NCI-H1105 treated with DMSO at 0.1 percent for 48 hours (cell line): ENCODE data around the gene CLOCK.

ENCODE experiments used
- DNase-seq: peaks from one replicate; lab custom pipeline; 2025; lab: John Stamatoyannopoulos, UW

The CLOCK gene

GRCh38 chr4:55380576-55380975 is 166.1 kb downstream of the CLOCK start:
- no peak for DNase-seq

GRCh38 chr4:55378617-55379467 is 167.9 kb downstream of the CLOCK start:
- DNase-seq, result no peak
